GM21825 (cell line): ENCODE data around the gene CAPZA3.
"Not testable (repeated sequence)": the region's sequence is repeated elsewhere in the genome, so short reads cannot be mapped to it uniquely, and the experiment has no call there.

Source experiments
- ATAC-seq: cut with Tn5 transposase; IDR thresholded peaks from one replicate; pipeline ENCODE4 v1.9.1; 2021; ENCODE audit warnings: mild to moderate bottlenecking, moderate library complexity; ENCODE audit not compliant: unreplicated experiment

The CAPZA3 gene

GRCh38 chr12:18753481-18754123, 15.7 kb downstream of the CAPZA3 start:
- no peak for ATAC-seq

- no peak for ATAC-seq
These were observed 16.3 kb downstream of the CAPZA3 start for GRCh38 chr12:18754124-18754707.

- no peak for ATAC-seq
These were observed 17.4 kb downstream of the CAPZA3 start for GRCh38 chr12:18755341-18755740.

- not testable (repeated sequence) for ATAC-seq
These were observed 28.6 kb downstream of the CAPZA3 start for GRCh38 chr12:18766479-18766878.

- ATAC-seq, result no peak
These were observed 44.9 kb downstream of the CAPZA3 start for GRCh38 chr12:18782827-18783226.

GRCh38 chr12:18785465-18785864, 47.5 kb downstream of the CAPZA3 start:
- ATAC-seq, result not testable (repeated sequence)
